Neural cell (in vitro differentiated cells): Measurements from ENCODE around the gene SPTSSB. TPM values are rescaled to one million over a fixed set of nuclear protein-coding genes. Genes with fewer than 3 reads are reported as not detected.

Source experiments
- H2AFZ ChIP-seq: fragments of 200-600, 300-800 bp; sonication (generic), shearing (Covaris generic); 2 replicates; pipeline ENCODE4 v1.6.0; 2014; ENCODE audit warnings: low read depth, mild to moderate bottlenecking, antibody characterized with exemption, low read length, moderate library complexity
- H3F3A ChIP-seq: fragments of 200-600 bp; shearing (Covaris generic); 2 replicates; pipeline ENCODE4 v1.6.1; 2016; ENCODE audit warnings: mild to moderate bottlenecking, moderate library complexity, mixed read lengths, antibody characterized with exemption, low read length; ENCODE audit not compliant: insufficient read depth, poor library complexity, severe bottlenecking
- H3K27ac ChIP-seq: fragments of 200-600, 300-800 bp; sonication (generic), shearing (Covaris generic); 2 replicates; pipeline ENCODE4 v1.5.1; 2014; ENCODE audit warnings: mild to moderate bottlenecking, low read length, moderate library complexity
- H3K27me3 ChIP-seq: fragments of 300-800, 200-600 bp; sonication (generic), shearing (Covaris generic); 2 replicates; pipeline ENCODE4 v1.6.0; 2014; ENCODE audit warnings: mild to moderate bottlenecking, low read depth, low read length, moderate library complexity; ENCODE audit not compliant: insufficient read depth
- H3K36me3 ChIP-seq: fragments of 300-800, 200-600 bp; sonication (generic), shearing (Covaris generic); 2 replicates; pipeline ENCODE4 v1.5.1; 2014; ENCODE audit warnings: mild to moderate bottlenecking, antibody characterized with exemption, low read length, moderate library complexity; ENCODE audit not compliant: insufficient read depth
- H3K4me2 ChIP-seq: fragments of 300-800, 200-600 bp; sonication (generic), shearing (Covaris generic); 2 replicates; pipeline ENCODE4 v1.6.0; 2014; ENCODE audit warnings: mild to moderate bottlenecking, low read length
- H3K4me3 ChIP-seq: fragments of 300-800, 200-600 bp; sonication (generic), shearing (Covaris generic); 2 replicates; pipeline ENCODE4 v1.5.1; 2014; ENCODE audit warnings: mild to moderate bottlenecking, low read length, moderate library complexity
- H3K79me2 ChIP-seq: fragments of 200-600 bp; shearing (Covaris generic); replicated peaks from 2 replicates; pipeline ENCODE4 v1.6.0; 2014; ENCODE audit warnings: mild to moderate bottlenecking, low read length, moderate library complexity; ENCODE audit not compliant: insufficient read depth
- H3K9ac ChIP-seq: fragments of 300-800, 200-600 bp; sonication (generic), shearing (Covaris generic); 2 replicates; pipeline ENCODE4 v1.6.1; 2016; ENCODE audit warnings: mild to moderate bottlenecking, low read length, mixed read lengths
- H3K9me2 ChIP-seq: fragments of 200-600 bp; shearing (Covaris generic); 2 replicates; pipeline ENCODE4 v1.6.1; 2016; ENCODE audit warnings: mild to moderate bottlenecking, low read length, mixed read lengths; ENCODE audit not compliant: insufficient read depth
- H3K9me3 ChIP-seq: fragments of 200-600, 300-800 bp; sonication (generic), shearing (Covaris generic); 2 replicates; pipeline ENCODE4 v1.6.1; 2016; ENCODE audit warnings: mild to moderate bottlenecking, mixed run types, low read length, moderate library complexity, mixed read lengths
- H4K20me1 ChIP-seq: fragments of 200-600 bp; shearing (Covaris generic); 2 replicates; pipeline ENCODE4 v1.6.1; 2016; ENCODE audit warnings: mild to moderate bottlenecking, mixed run types; ENCODE audit not compliant: insufficient read depth
- CTCF ChIP-seq: fragments of 450-650 bp; IDR thresholded peaks from 2 replicates; pipeline ENCODE4 v1.5.1; 2014; ENCODE audit warnings: antibody characterized with exemption, mild to moderate bottlenecking, moderate library complexity; ENCODE audit not compliant: poor library complexity, severe bottlenecking
- EP300 ChIP-seq: fragments of 450-650 bp; conservative IDR thresholded peaks from 2 replicates; pipeline ENCODE4 v1.6.1; 2014; ENCODE audit warnings: antibody characterized with exemption, mild to moderate bottlenecking, moderate library complexity; ENCODE audit not compliant: poor library complexity, severe bottlenecking
- EZH2 ChIP-seq: fragments of 200-600, 300-800 bp; shearing (Covaris generic), sonication (generic); IDR thresholded peaks from 2 replicates; pipeline ENCODE4 v1.6.1; 2014; ENCODE audit warnings: antibody characterized with exemption, low read length, borderline replicate concordance, mild to moderate bottlenecking; ENCODE audit not compliant: insufficient read depth, poor library complexity, severe bottlenecking
- MXI1 ChIP-seq: fragments of 450-650 bp; conservative IDR thresholded peaks from 2 replicates; pipeline ENCODE4 v1.6.1; 2014; ENCODE audit warnings: antibody characterized with exemption, mild to moderate bottlenecking; ENCODE audit not compliant: poor library complexity, severe bottlenecking
- POLR2AphosphoS5 ChIP-seq: IDR thresholded peaks from 2 replicates; pipeline ENCODE4 v1.6.1; 2012
- RAD21 ChIP-seq: fragments of 450-650 bp; conservative IDR thresholded peaks from 2 replicates; pipeline ENCODE4 v1.6.1; 2014; ENCODE audit warnings: antibody characterized with exemption, mild to moderate bottlenecking, moderate library complexity
- REST ChIP-seq: IDR thresholded peaks from 2 replicates; pipeline ENCODE4 v1.6.1; 2012; ENCODE audit warnings: borderline replicate concordance
- SMC3 ChIP-seq: fragments of 450-650 bp; conservative IDR thresholded peaks from 2 replicates; pipeline ENCODE4 v1.6.1; 2014; ENCODE audit warnings: antibody characterized with exemption, mild to moderate bottlenecking, moderate library complexity; ENCODE audit not compliant: poor library complexity
- TAF1 ChIP-seq: IDR thresholded peaks from 2 replicates; pipeline ENCODE4 v1.6.1; 2012; ENCODE audit warnings: low read depth
- polyA plus RNA-seq: library from polyadenylated mRNA; depleted of rRNA; stranded (reverse); fragments of >200 nt; gene quantifications from 2 replicates; pipeline ENCODE4 v1.2.3, GENCODE V29; 2014

SPTSSB gene
- polyA plus RNA-seq, 1 donor from 2014 or later, result 0.71 TPM

GRCh38 chr3:161395115-161396012 is 24.0 kb upstream of the SPTSSB start:
- Histone ChIP-seq H3K79me2 (no peaks in the 10 kb centered on the region), H3K9me2 (no peaks in the 10 kb centered on the region), H4K20me1 (no peaks in the 10 kb centered on the region), H3K4me2 (no peak overlapping the region), H2AFZ (no peak overlapping the region), H3K27ac (no peak overlapping the region), H3F3A (no peaks in the 10 kb centered on the region), H3K36me3 (no peaks in the 10 kb centered on the region), H3K9me3 (no peaks in the 10 kb centered on the region), H3K9ac (no peak overlapping the region), H3K27me3 (no peaks in the 10 kb centered on the region), H3K4me3 (no peak overlapping the region)
- TF ChIP-seq EZH2 (no peak), EP300 (no peak), CTCF (no peak)

- Histone ChIP-seq H3K4me3 (no peak overlapping the region), H3K9me3 (peaks cover 5% of the 10 kb centered on the region), H3K9ac (no peak overlapping the region), H3K27ac (no peak overlapping the region), H2AFZ (no peak overlapping the region), H3K79me2 (no peaks in the 10 kb centered on the region), H3K4me2 (no peak overlapping the region), H3K9me2 (no peaks in the 10 kb centered on the region), H3K27me3 (no peaks in the 10 kb centered on the region), H3F3A (no peaks in the 10 kb centered on the region), H3K36me3 (no peaks in the 10 kb centered on the region), H4K20me1 (no peaks in the 10 kb centered on the region)
- no peak for TF ChIP-seq MXI1
- no peak for TF ChIP-seq RAD21
- no peak for TF ChIP-seq POLR2AphosphoS5
- no peak for TF ChIP-seq SMC3
- TF ChIP-seq EZH2, result no peak
Measured at GRCh38 chr3:161393803-161394202, 22.5 kb upstream of the SPTSSB start.

- TF ChIP-seq RAD21, result no peak
- no peak for TF ChIP-seq TAF1
- TF ChIP-seq EZH2, result no peak
- TF ChIP-seq EP300, result no peak
- TF ChIP-seq POLR2AphosphoS5, result no peak
- TF ChIP-seq REST, result no peak
- TF ChIP-seq SMC3, result no peak
- no peak for TF ChIP-seq CTCF
- TF ChIP-seq MXI1, result no peak
- H3K36me3 ChIP-seq, result no peaks in the 10 kb centered on the region
- no peaks in the 10 kb centered on the region for H3K9me2 ChIP-seq
- no peaks in the 10 kb centered on the region for H3K27me3 ChIP-seq
- H3K79me2 ChIP-seq, result no peaks in the 10 kb centered on the region
- no peak overlapping the region for H3K4me3 ChIP-seq
- H3K4me2 ChIP-seq, result no peak overlapping the region
- no peak overlapping the region for H3K9ac ChIP-seq
- H3K9me3 ChIP-seq, result peaks cover 5% of the 10 kb centered on the region
- no peak overlapping the region for H2AFZ ChIP-seq
- H4K20me1 ChIP-seq, result no peaks in the 10 kb centered on the region
- H3K27ac ChIP-seq, result no peak overlapping the region
- no peaks in the 10 kb centered on the region for H3F3A ChIP-seq
Measured at GRCh38 chr3:161393310-161393709, 22.0 kb upstream of the SPTSSB start.
